Measurements from ENCODE around the gene OR4D2.

GRCh38 chr17:58207451-58207850 lies 40.7 kb downstream of the OR4D2 start:
- TF ChIP-seq, protein P1, sequence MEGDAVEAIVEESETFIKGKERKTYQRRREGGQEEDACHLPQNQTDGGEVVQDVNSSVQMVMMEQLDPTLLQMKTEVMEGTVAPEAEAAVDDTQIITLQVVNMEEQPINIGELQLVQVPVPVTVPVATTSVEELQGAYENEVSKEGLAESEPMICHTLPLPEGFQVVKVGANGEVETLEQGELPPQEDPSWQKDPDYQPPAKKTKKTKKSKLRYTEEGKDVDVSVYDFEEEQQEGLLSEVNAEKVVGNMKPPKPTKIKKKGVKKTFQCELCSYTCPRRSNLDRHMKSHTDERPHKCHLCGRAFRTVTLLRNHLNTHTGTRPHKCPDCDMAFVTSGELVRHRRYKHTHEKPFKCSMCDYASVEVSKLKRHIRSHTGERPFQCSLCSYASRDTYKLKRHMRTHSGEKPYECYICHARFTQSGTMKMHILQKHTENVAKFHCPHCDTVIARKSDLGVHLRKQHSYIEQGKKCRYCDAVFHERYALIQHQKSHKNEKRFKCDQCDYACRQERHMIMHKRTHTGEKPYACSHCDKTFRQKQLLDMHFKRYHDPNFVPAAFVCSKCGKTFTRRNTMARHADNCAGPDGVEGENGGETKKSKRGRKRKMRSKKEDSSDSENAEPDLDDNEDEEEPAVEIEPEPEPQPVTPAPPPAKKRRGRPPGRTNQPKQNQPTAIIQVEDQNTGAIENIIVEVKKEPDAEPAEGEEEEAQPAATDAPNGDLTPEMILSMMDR (IDR thresholded peaks at IDR 0.05): no peak
- no peak for TF ChIP-seq ZFX (IDR thresholded peaks at IDR 0.05; ENCODE audit: borderline replicate concordance)

Measured in 22Rv1 (cell line).